Coronary artery (tissue), 2 donors: ENCODE measurements around the gene LCORL.
"Not testable (repeated sequence)": the region's sequence is repeated elsewhere in the genome, so short reads cannot be mapped to it uniquely, and the experiment has no call there.

Experiments used
- DNase-seq: peaks from one replicate; pipeline ENCODE4 v3.0.0-alpha.2; 2017; ENCODE audit warnings: low spot score
- H3K27ac ChIP-seq, 2 donors: fragments of 200-600 bp; sonication (generic); one replicate each; pipeline ENCODE4 v1.5.1; 2016 to 2019
- H3K4me3 ChIP-seq: fragments of 200-600 bp; sonication (generic); 2 replicates; pipeline ENCODE4 v1.5.1; 2016; ENCODE audit warnings: mild to moderate bottlenecking, moderate library complexity
- CTCF ChIP-seq: fragments of 200-600 bp; sonication (generic); IDR thresholded peaks from one replicate; pipeline ENCODE4 v1.5.1; 2019; ENCODE audit warnings: antibody characterized with exemption

The LCORL gene

GRCh38 chr4:17869327-17869726 lies 152.2 kb downstream of the LCORL start:
- DNase-seq: no peak
- Histone ChIP-seq H3K4me3 (no peak overlapping the region), H3K27ac (no peak overlapping the region)
- no peak for TF ChIP-seq CTCF

GRCh38 chr4:17867276-17867675 lies 154.3 kb downstream of the LCORL start:
- H3K4me3 ChIP-seq: no peak overlapping the region
- H3K27ac ChIP-seq: no peak overlapping the region
- no peak for TF ChIP-seq CTCF
- no peak for DNase-seq

GRCh38 chr4:17866810-17867209 lies 154.7 kb downstream of the LCORL start:
- DNase-seq: no peak
- H3K4me3 ChIP-seq: no peak overlapping the region
- no peak for TF ChIP-seq CTCF
- no peak overlapping the region for H3K27ac ChIP-seq

GRCh38 chr4:17865866-17866363 lies 155.6 kb downstream of the LCORL start:
- H3K27ac ChIP-seq: no peak overlapping the region
- no peak overlapping the region for H3K4me3 ChIP-seq
- no peak for TF ChIP-seq CTCF
- no peak for DNase-seq

GRCh38 chr4:17861906-17862305 lies 159.6 kb downstream of the LCORL start:
- not testable (repeated sequence) for H3K4me3 ChIP-seq, DNase-seq, H3K27ac ChIP-seq

GRCh38 chr4:17859793-17860406 lies 161.7 kb downstream of the LCORL start:
- no peak overlapping the region for H3K27ac ChIP-seq
- DNase-seq: no peak
- no peak overlapping the region for H3K4me3 ChIP-seq
- no peak for TF ChIP-seq CTCF

- DNase-seq: no peak
- H3K4me3 ChIP-seq: no peak overlapping the region
- no peak for TF ChIP-seq CTCF
- no peak overlapping the region for H3K27ac ChIP-seq
Observed at GRCh38 chr4:17854036-17854435, 167.5 kb downstream of the LCORL start.
